IMR-90 (cell line): Measurements from ENCODE around the gene ZNF439. TPM values are rescaled to one million over a fixed set of nuclear protein-coding genes. Genes with fewer than 3 reads are reported as not detected.

ENCODE experiments used
- ATAC-seq: fragments of 200-7000 bp; cut with Tn5 transposase; 2 replicates; pipeline ENCODE4 v1.9.1; 2020; ENCODE audit warnings: low read depth, mild to moderate bottlenecking, moderate library complexity
- BruUV-seq: library from RNA; stranded (reverse); fragments of 400-500 nt; replicated peaks from 2 replicates; lab custom pipeline; 2021; lab: Mats Ljungman, UMichigan
- CTCF ChIA-PET: fragments of 300-600 bp; formaldehyde crosslinking; extraction: SDS; loops from one replicate; lab custom pipeline; 2021; ENCODE audit warnings: antibody characterized with exemption; lab: Yijun Ruan, JAX
- POLR2A ChIA-PET: fragments of 300-600 bp; sonication (Branson Sonifier 250); formaldehyde crosslinking; loops from one replicate; lab custom pipeline; 2022; ENCODE audit warnings: antibody characterized with exemption; ENCODE audit not compliant: unreplicated experiment; lab: Charles Lee
- DNase-seq: peaks from one replicate; pipeline ENCODE4 v3.0.0; 2013
- H2AFZ ChIP-seq: replicated peaks from 2 replicates; pipeline ENCODE3; 2013; ENCODE audit warnings: low read length, mild to moderate bottlenecking; ENCODE audit not compliant: poor library complexity
- H2AK5ac ChIP-seq: 2 replicates; pipeline ENCODE4 v1.6.1; 2013; ENCODE audit warnings: low read depth, low read length, inconsistent platforms
- H2AK9ac ChIP-seq: replicated peaks from 2 replicates; pipeline ENCODE3; 2013; ENCODE audit warnings: mild to moderate bottlenecking, low read depth, low read length, moderate library complexity; ENCODE audit not compliant: poor library complexity
- H2BK120ac ChIP-seq: 2 replicates; pipeline ENCODE4 v1.6.1; 2013; ENCODE audit warnings: low read depth, low read length, inconsistent platforms
- H2BK15ac ChIP-seq: 3 replicates; pipeline ENCODE4 v1.6.1; 2013; ENCODE audit warnings: low read depth, low read length, inconsistent platforms
- H2BK20ac ChIP-seq: 2 replicates; pipeline ENCODE4 v1.6.1; 2013; ENCODE audit warnings: low read depth, mild to moderate bottlenecking, inconsistent platforms, low read length, moderate library complexity
- H2BK5ac ChIP-seq: 2 replicates; pipeline ENCODE4 v1.6.1; 2013; ENCODE audit warnings: mild to moderate bottlenecking, low read depth, low read length, inconsistent platforms; ENCODE audit not compliant: poor library complexity, severe bottlenecking
- H3K14ac ChIP-seq: replicated peaks from 2 replicates; pipeline ENCODE4 v1.6.1; 2013; ENCODE audit warnings: low read depth, low read length, inconsistent platforms
- H3K18ac ChIP-seq: 2 replicates; pipeline ENCODE4 v1.6.1; 2013; ENCODE audit warnings: low read depth, low read length, control low read depth
- H3K23ac ChIP-seq: 2 replicates; pipeline ENCODE4 v1.6.1; 2013; ENCODE audit warnings: low read depth, low read length, inconsistent platforms
- H3K27ac ChIP-seq: 2 replicates; pipeline ENCODE4 v1.5.1; 2013; ENCODE audit warnings: mild to moderate bottlenecking, control low read depth, low read length; ENCODE audit not compliant: insufficient read depth
- H3K27me3 ChIP-seq: 2 replicates; pipeline ENCODE4 v1.6.1; 2013; ENCODE audit warnings: low read length; ENCODE audit not compliant: control insufficient read depth, insufficient read depth
- H3K36me3 ChIP-seq: 2 replicates; pipeline ENCODE4 v1.6.1; 2013; ENCODE audit warnings: low read length, mixed read lengths; ENCODE audit not compliant: control insufficient read depth, insufficient read depth
- H3K4ac ChIP-seq: 2 replicates; pipeline ENCODE4 v1.6.1; 2013; ENCODE audit warnings: low read depth, low read length, inconsistent platforms
- H3K4me1 ChIP-seq: 2 replicates; pipeline ENCODE4 v1.6.1; 2013; ENCODE audit warnings: low read length, mixed read lengths; ENCODE audit not compliant: control insufficient read depth, insufficient read depth
- H3K4me2 ChIP-seq: 2 replicates; pipeline ENCODE4 v1.6.1; 2013; ENCODE audit warnings: low read depth, mild to moderate bottlenecking, control low read depth, low read length, moderate library complexity
- H3K4me3 ChIP-seq: 2 replicates; pipeline ENCODE4 v1.5.1; 2013; ENCODE audit warnings: low read depth, mild to moderate bottlenecking, control low read depth, low read length, moderate library complexity; ENCODE audit not compliant: insufficient read depth
- H3K56ac ChIP-seq: 2 replicates; pipeline ENCODE4 v1.6.1; 2013; ENCODE audit warnings: low read length, inconsistent platforms; ENCODE audit not compliant: insufficient read depth; ENCODE audit errors: extremely low read depth
- H3K79me1 ChIP-seq, 2 experiments: 2 replicates each; pipeline ENCODE4 v1.6.1; 2013; ENCODE audit warnings: low read length in 2 of 2, inconsistent platforms in 1 of 2, low read depth in 1 of 2
- H3K9ac ChIP-seq: 2 replicates; pipeline ENCODE4 v1.6.1; 2013; ENCODE audit warnings: low read depth, low read length, control low read depth
- H3K9me1 ChIP-seq: 2 replicates; pipeline ENCODE4 v1.6.1; 2013; ENCODE audit warnings: low read length, inconsistent platforms; ENCODE audit not compliant: insufficient read depth
- H3K9me3 ChIP-seq: 2 replicates; pipeline ENCODE4 v1.6.1; 2013; ENCODE audit warnings: low read length; ENCODE audit not compliant: control insufficient read depth, insufficient read depth
- H4K20me1 ChIP-seq: 2 replicates; pipeline ENCODE4 v1.6.1; 2013; ENCODE audit warnings: low read length, inconsistent platforms; ENCODE audit not compliant: insufficient read depth
- H4K5ac ChIP-seq: 2 replicates; pipeline ENCODE4 v1.6.1; 2013; ENCODE audit warnings: mild to moderate bottlenecking, low read depth, low read length, control low read depth
- H4K8ac ChIP-seq, 2 experiments: 2 replicates each; pipeline ENCODE4 v1.6.1; 2013; ENCODE audit warnings: low read depth in 2 of 2, low read length in 2 of 2, control low read depth in 1 of 2, inconsistent platforms in 1 of 2
- H4K91ac ChIP-seq: 2 replicates; pipeline ENCODE4 v1.6.1; 2013; ENCODE audit warnings: low read depth, low read length, inconsistent platforms; ENCODE audit not compliant: insufficient read depth
- BHLHE40 ChIP-seq: fragments of 150-350 bp; IDR thresholded peaks from 2 replicates; pipeline ENCODE4 v1.6.1; 2016; ENCODE audit warnings: mild to moderate bottlenecking, low read depth, low read length
- CEBPB ChIP-seq: IDR thresholded peaks from 2 replicates; pipeline ENCODE4 v1.6.1; 2012; ENCODE audit warnings: low read depth, low read length, improper control_type of control experiment
- CHD1 ChIP-seq: IDR thresholded peaks from 2 replicates; pipeline ENCODE4 v1.6.1; 2012; ENCODE audit warnings: low read depth, low read length, improper control_type of control experiment
- ELK1 ChIP-seq: fragments of 150-350 bp; IDR thresholded peaks from 2 replicates; pipeline ENCODE4 v1.6.1; 2016; ENCODE audit warnings: low read depth, mild to moderate bottlenecking, low read length, moderate library complexity, borderline replicate concordance
- FOS ChIP-seq: fragments of 150-350 bp; IDR thresholded peaks from 2 replicates; pipeline ENCODE4 v1.6.1; 2016; ENCODE audit warnings: low read depth, low read length
- MAFK ChIP-seq: IDR thresholded peaks from 2 replicates; pipeline ENCODE4 v1.6.1; 2012; ENCODE audit warnings: low read depth, low read length, improper control_type of control experiment
- MAZ ChIP-seq: IDR thresholded peaks from 2 replicates; pipeline ENCODE4 v1.6.1; 2012; ENCODE audit warnings: low read depth, mild to moderate bottlenecking, low read length, improper control_type of control experiment, moderate library complexity, borderline replicate concordance
- MXI1 ChIP-seq: IDR thresholded peaks from 2 replicates; pipeline ENCODE4 v1.6.1; 2012; ENCODE audit warnings: low read depth, mild to moderate bottlenecking, low read length, moderate library complexity, borderline replicate concordance
- NFE2L2 ChIP-seq: fragments of 150-350 bp; IDR thresholded peaks from 2 replicates; pipeline ENCODE4 v1.6.1; 2016; ENCODE audit warnings: low read depth, mild to moderate bottlenecking, low read length
- POLR2A ChIP-seq: IDR thresholded peaks from 2 replicates; pipeline ENCODE4 v1.6.1; 2012; ENCODE audit warnings: mild to moderate bottlenecking, low read depth, low read length
- RAD21 ChIP-seq: IDR thresholded peaks from 2 replicates; pipeline ENCODE4 v1.6.1; 2012; ENCODE audit warnings: low read length, improper control_type of control experiment
- RCOR1 ChIP-seq: IDR thresholded peaks from 2 replicates; pipeline ENCODE4 v1.6.1; 2012; ENCODE audit warnings: mild to moderate bottlenecking, low read length, improper control_type of control experiment; ENCODE audit not compliant: insufficient replicate concordance
- RFX5 ChIP-seq: IDR thresholded peaks from 2 replicates; pipeline ENCODE4 v1.8.0; 2012; ENCODE audit warnings: low read depth, mild to moderate bottlenecking, low read length, moderate library complexity
- SMC3 ChIP-seq: fragments of 150-350 bp; IDR thresholded peaks from 2 replicates; pipeline ENCODE4 v1.6.1; 2016; ENCODE audit warnings: low read depth, mild to moderate bottlenecking, antibody characterized with exemption, low read length, moderate library complexity
- USF2 ChIP-seq: fragments of 150-350 bp; IDR thresholded peaks from 2 replicates; pipeline ENCODE4 v1.6.1; 2017; ENCODE audit warnings: mild to moderate bottlenecking, antibody characterized with exemption, low read length, low read depth
- WGBS, 2 experiments: methylation state at CpG; one replicate each; pipeline versions ENCODE4 v1.1.5 to v1.1.7; 2013; ENCODE audit warnings: missing lambda C conversion rate in 2 of 2; ENCODE audit not compliant: insufficient read length in 1 of 2; ENCODE audit errors: extremely low coverage in 2 of 2; 5-methylcytosine and 5-hydroxymethylcytosine counted together
- dilution Hi-C: fragments of 300-500 bp; cut with HindIII; formaldehyde crosslinking; loops from one replicate; pipeline ENCODE4 v1.14.3; 2018; ENCODE audit warnings: low sequenced_read_pairs; ENCODE audit not compliant: unreplicated experiment
- in situ Hi-C: fragments of 300-500 bp; cut with MboI; formaldehyde crosslinking; loops from 3 replicates; pipeline ENCODE4 v1.14.3; 2019; ENCODE audit warnings: low sequenced_read_pairs, inconsistent platforms, mixed read lengths
- intact Hi-C: fragments of 100-400 bp; cut with micrococcal nuclease; formaldehyde crosslinking; loops from 2 replicates; pipeline ENCODE4 v1.10.0; 2022
- polyA plus RNA-seq, 3 experiments: library from polyadenylated mRNA; depleted of rRNA; stranded (reverse); fragments of >200 nt; gene quantifications; 2 replicates each; pipeline ENCODE4 v1.2.3, GENCODE V29; 2012; ENCODE audit warnings: low replicate concordance in 1 of 3
- total RNA-seq: library from RNA; depleted of rRNA; stranded (reverse); fragments of >200 nt; gene quantifications from 2 replicates; pipeline ENCODE4 v1.2.3, GENCODE V29; 2012
- TF ChIP-seq, protein P1 (sequence below): conservative IDR thresholded peaks from 2 replicates; pipeline ENCODE4 v1.5.1; 2012; ENCODE audit warnings: mild to moderate bottlenecking, low read depth, low read length, improper control_type of control experiment

Gene ZNF439
- total and polyA plus RNA-seq, 2 of the 4 experiments (the other 2 are of a cell fraction) = 4.8 to 8.4 TPM

- H3K27ac ChIP-seq = no peak overlapping the region
- no peak overlapping the region for H3K14ac ChIP-seq
- in situ Hi-C loops = no loop called here
- no peak overlapping the region for H2AFZ ChIP-seq
- H3K9me1 ChIP-seq = no peaks in the 10 kb centered on the region
- no peak overlapping the region for H3K18ac ChIP-seq
- no peak for DNase-seq
- no peak overlapping the region for H4K8ac ChIP-seq
- no peak overlapping the region for H3K4me3 ChIP-seq
- no peak overlapping the region for H3K23ac ChIP-seq
- no peak overlapping the region for H2AK5ac ChIP-seq
- H3K79me1 ChIP-seq = no peaks in the 10 kb centered on the region
- TF ChIP-seq, protein P1, sequence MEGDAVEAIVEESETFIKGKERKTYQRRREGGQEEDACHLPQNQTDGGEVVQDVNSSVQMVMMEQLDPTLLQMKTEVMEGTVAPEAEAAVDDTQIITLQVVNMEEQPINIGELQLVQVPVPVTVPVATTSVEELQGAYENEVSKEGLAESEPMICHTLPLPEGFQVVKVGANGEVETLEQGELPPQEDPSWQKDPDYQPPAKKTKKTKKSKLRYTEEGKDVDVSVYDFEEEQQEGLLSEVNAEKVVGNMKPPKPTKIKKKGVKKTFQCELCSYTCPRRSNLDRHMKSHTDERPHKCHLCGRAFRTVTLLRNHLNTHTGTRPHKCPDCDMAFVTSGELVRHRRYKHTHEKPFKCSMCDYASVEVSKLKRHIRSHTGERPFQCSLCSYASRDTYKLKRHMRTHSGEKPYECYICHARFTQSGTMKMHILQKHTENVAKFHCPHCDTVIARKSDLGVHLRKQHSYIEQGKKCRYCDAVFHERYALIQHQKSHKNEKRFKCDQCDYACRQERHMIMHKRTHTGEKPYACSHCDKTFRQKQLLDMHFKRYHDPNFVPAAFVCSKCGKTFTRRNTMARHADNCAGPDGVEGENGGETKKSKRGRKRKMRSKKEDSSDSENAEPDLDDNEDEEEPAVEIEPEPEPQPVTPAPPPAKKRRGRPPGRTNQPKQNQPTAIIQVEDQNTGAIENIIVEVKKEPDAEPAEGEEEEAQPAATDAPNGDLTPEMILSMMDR = no peak
- no peak for TF ChIP-seq MAZ
- TF ChIP-seq CHD1 = no peak
- no peak for TF ChIP-seq MAFK
- TF ChIP-seq POLR2A = no peak
- TF ChIP-seq MXI1 = no peak
- TF ChIP-seq BHLHE40 = no peak
- TF ChIP-seq FOS = no peak
- TF ChIP-seq SMC3 = no peak
- TF ChIP-seq ELK1 = no peak
- no peak for TF ChIP-seq RFX5
- TF ChIP-seq CEBPB = no peak
- TF ChIP-seq USF2 = no peak
- no peak for TF ChIP-seq NFE2L2
- no peak for TF ChIP-seq RCOR1
- TF ChIP-seq RAD21 = no peak
- H2BK120ac ChIP-seq = no peak overlapping the region
- POLR2A ChIA-PET = no interaction called here
- H4K20me1 ChIP-seq = no peaks in the 10 kb centered on the region
- H3K56ac ChIP-seq = no peak overlapping the region
- no peak overlapping the region for H3K9ac ChIP-seq
- WGBS, 2 experiments = no CpG with 5 or more reads among the region's 2 CpGs
- H4K5ac ChIP-seq = no peak overlapping the region
- H3K4me2 ChIP-seq = no peak overlapping the region
- no TSS peak for BruUV-seq
- intact Hi-C loops = no loop called here
- H2BK5ac ChIP-seq = no peak overlapping the region
- no peak overlapping the region for H2BK20ac ChIP-seq
- H3K9me3 ChIP-seq = peaks cover 46% of the 10 kb centered on the region
- no peaks in the 10 kb centered on the region for H3K27me3 ChIP-seq
- CTCF ChIA-PET = no interaction called here
- no peaks in the 10 kb centered on the region for H3K4me1 ChIP-seq
- ATAC-seq = no peak
- H3K4ac ChIP-seq = no peak overlapping the region
- no peak overlapping the region for H2BK15ac ChIP-seq
- H2AK9ac ChIP-seq = no peak overlapping the region
- no peak overlapping the region for H4K91ac ChIP-seq
- peaks cover 22% of the 10 kb centered on the region for H3K36me3 ChIP-seq
- dilution Hi-C loops = no loop called here
Observed at GRCh38 chr19:11833541-11833940, 15.0 kb upstream of the ZNF439 start.
